IPS-15b (cell line): Measurements from ENCODE around the gene TRIM6.
"Not testable (repeated sequence)": the region's sequence is repeated elsewhere in the genome, so short reads cannot be mapped to it uniquely, and the experiment has no call there.

ENCODE experiments used
- H3K27me3 ChIP-seq: one replicate; pipeline ENCODE4 v1.6.1; 2013; ENCODE audit warnings: low read length; ENCODE audit not compliant: control insufficient read depth, insufficient read depth
- H3K36me3 ChIP-seq: one replicate; pipeline ENCODE4 v1.6.1; 2013; ENCODE audit warnings: low read length; ENCODE audit not compliant: control insufficient read depth, insufficient read depth
- H3K4me1 ChIP-seq: one replicate; pipeline ENCODE4 v1.6.1; 2013; ENCODE audit warnings: mild to moderate bottlenecking, low read length; ENCODE audit not compliant: control insufficient read depth, insufficient read depth
- H3K4me3 ChIP-seq: one replicate; pipeline ENCODE4 v1.5.1; 2013; ENCODE audit warnings: low read depth, low read length
- H3K9ac ChIP-seq: one replicate; pipeline ENCODE4 v1.6.1; 2013; ENCODE audit warnings: low read depth, mild to moderate bottlenecking, low read length
- H3K9me3 ChIP-seq: one replicate; pipeline ENCODE4 v1.6.1; 2013; ENCODE audit warnings: mild to moderate bottlenecking, low read length; ENCODE audit not compliant: control insufficient read depth, insufficient read depth

Gene TRIM6

GRCh38 chr11:5580577-5580976, 15.9 kb upstream of the TRIM6 start, which contains the start of gene OR52B6:
Gene OR52B6, plus strand, starts transcription at chr11:5580877. Its CDS starts 0 bp downstream, at chr11:5580877.
- no peaks in the 10 kb centered on the region for H3K36me3 ChIP-seq
- H3K4me3 ChIP-seq, result no peak within 1 kb of the TSS

GRCh38 chr11:5581014-5581413, 15.4 kb upstream of the TRIM6 start:
- Histone ChIP-seq H3K4me3 (no peak overlapping the region), H3K36me3 (no peaks in the 10 kb centered on the region), H3K9me3 (no peaks in the 10 kb centered on the region), H3K4me1 (no peaks in the 10 kb centered on the region), H3K27me3 (no peaks in the 10 kb centered on the region), H3K9ac (no peak overlapping the region)

More at GRCh38 chr11:5580577-5580976, 15.9 kb upstream of the TRIM6 start, which contains the start of gene OR52B6:
- no peaks in the 10 kb centered on the region for H3K27me3 ChIP-seq
- no peaks in the 10 kb centered on the region for H3K9me3 ChIP-seq
- no peaks in the 10 kb centered on the region for H3K4me1 ChIP-seq
- H3K9ac ChIP-seq, result no peak within 1 kb of the TSS

DNA sequence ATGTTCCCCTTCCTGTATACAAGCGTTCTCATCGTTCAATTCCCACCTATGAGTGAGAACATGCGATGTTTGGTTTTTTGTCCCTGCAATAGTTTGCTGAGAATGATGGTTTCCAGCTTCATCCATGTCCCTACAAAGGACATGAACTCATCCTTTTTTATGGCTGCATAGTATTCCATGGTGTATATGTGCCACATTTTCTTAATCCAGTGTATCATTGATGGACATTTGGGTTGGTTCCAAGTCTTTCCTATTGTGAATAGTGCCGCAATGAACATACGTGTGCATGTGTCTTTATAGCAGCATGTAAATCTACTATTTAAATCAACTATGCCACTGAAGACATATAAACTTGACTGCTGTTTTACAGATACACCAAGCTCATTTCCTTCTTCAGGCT, 12.0 kb upstream of the TRIM6 start:
- not testable (repeated sequence) for H3K9ac ChIP-seq, H3K9me3 ChIP-seq, H3K36me3 ChIP-seq, H3K4me3 ChIP-seq, H3K4me1 ChIP-seq, H3K27me3 ChIP-seq

GRCh38 chr11:5589906-5590305, 6.5 kb upstream of the TRIM6 start:
- not testable (repeated sequence) for H3K4me1 ChIP-seq, H3K27me3 ChIP-seq, H3K9me3 ChIP-seq, H3K36me3 ChIP-seq, H3K4me3 ChIP-seq, H3K9ac ChIP-seq

DNA sequence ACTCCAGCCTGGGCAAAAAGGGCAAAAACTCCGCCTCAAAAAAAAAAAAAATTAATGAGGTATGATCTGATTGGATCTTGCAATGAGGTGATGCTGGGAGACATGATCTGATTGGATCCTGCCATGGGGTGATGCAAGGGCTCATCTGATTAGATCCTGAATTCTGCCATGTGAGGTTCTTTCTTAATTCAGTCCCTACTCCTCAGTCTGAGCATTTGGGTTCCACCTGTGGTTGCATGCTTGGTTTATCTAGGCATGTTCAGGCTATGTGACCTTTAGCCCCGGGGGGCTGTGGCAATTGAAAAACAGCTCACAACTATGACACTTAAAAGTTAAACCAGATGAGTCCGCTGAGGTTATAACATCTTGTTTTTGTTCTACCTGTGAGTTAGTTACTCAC, 4.8 kb upstream of the TRIM6 start:
- no peak overlapping the region for H3K9ac ChIP-seq
- H3K4me1 ChIP-seq, result no peaks in the 10 kb centered on the region
- H3K9me3 ChIP-seq, result no peaks in the 10 kb centered on the region
- H3K36me3 ChIP-seq, result no peaks in the 10 kb centered on the region
- H3K4me3 ChIP-seq, result no peak overlapping the region
- no peaks in the 10 kb centered on the region for H3K27me3 ChIP-seq

- Histone ChIP-seq H3K36me3 (no peaks in the 10 kb centered on the region), H3K4me1 (no peaks in the 10 kb centered on the region), H3K9me3 (no peaks in the 10 kb centered on the region), H3K9ac (no peak overlapping the region), H3K27me3 (no peaks in the 10 kb centered on the region), H3K4me3 (no peak overlapping the region)
Observed at GRCh38 chr11:5592615-5593014, 3.8 kb upstream of the TRIM6 start.

DNA sequence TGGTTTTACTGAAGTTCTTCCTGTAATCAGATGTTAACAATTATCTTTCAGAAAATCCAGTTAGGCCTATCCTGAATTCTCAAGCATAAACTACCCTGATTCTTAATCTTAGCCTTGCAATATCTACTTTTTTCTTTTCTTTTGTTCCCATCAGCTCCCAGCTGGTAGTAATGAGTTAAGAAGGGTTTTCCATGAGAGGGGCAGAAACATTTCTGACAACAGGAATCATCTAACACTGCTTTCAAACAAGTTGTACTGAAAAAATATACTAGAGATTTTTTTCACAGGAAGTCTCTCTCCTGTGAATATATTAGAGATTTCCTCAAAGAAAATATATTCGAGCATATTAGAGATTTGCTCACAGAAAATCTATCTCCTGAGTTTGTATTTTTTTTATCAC, 3.3 kb upstream of the TRIM6 start:
- H3K4me3 ChIP-seq, result no peak overlapping the region
- H3K4me1 ChIP-seq, result peaks cover 2% of the 10 kb centered on the region
- H3K9me3 ChIP-seq, result no peaks in the 10 kb centered on the region
- no peak overlapping the region for H3K9ac ChIP-seq
- H3K27me3 ChIP-seq, result no peaks in the 10 kb centered on the region
- H3K36me3 ChIP-seq, result no peaks in the 10 kb centered on the region

GRCh38 chr11:5597953-5598352, 1.5 kb downstream of the TRIM6 start:
- Histone ChIP-seq H3K4me3 (peak overlapping the region; percentile 86), H3K36me3 (no peaks in the 10 kb centered on the region), H3K27me3 (no peaks in the 10 kb centered on the region), H3K4me1 (peaks cover 8% of the 10 kb centered on the region), H3K9me3 (no peaks in the 10 kb centered on the region), H3K9ac (peak overlapping the region; percentile 29)

GRCh38 chr11:5600374-5600851, 4.0 kb downstream of the TRIM6 start:
- H3K36me3 ChIP-seq, result peaks cover 7% of the 10 kb centered on the region
- H3K9ac ChIP-seq, result no peak overlapping the region
- H3K4me3 ChIP-seq, result no peak overlapping the region
- peaks cover 8% of the 10 kb centered on the region for H3K4me1 ChIP-seq
- H3K27me3 ChIP-seq, result no peaks in the 10 kb centered on the region
- H3K9me3 ChIP-seq, result no peaks in the 10 kb centered on the region

DNA sequence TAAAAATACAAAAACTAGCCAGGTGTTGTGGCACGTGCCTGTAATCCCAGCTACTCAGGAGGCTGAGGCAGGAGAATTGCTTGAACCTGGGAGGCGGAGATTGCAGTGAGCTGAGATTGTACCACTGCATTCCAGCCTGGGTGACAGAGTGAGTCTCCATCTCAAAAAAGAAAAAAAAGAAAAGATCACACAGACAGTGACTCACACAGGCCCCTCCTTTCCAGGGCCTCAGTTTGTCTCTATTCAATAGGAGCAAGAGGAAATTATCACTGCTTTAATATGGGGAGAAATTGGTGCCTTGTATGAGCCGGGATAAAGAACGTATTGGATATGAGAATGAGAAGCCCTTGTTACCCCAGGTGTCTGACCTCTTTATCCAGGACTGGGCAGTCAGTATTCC, 6.4 kb downstream of the TRIM6 start:
- H3K27me3 ChIP-seq, H3K4me1 ChIP-seq, H3K4me3 ChIP-seq, H3K9ac ChIP-seq, H3K9me3 ChIP-seq: not testable (repeated sequence)
- peaks cover 23% of the 10 kb centered on the region for H3K36me3 ChIP-seq

- Histone ChIP-seq H3K4me1 (peaks cover 5% of the 10 kb centered on the region), H3K9ac (no peak overlapping the region), H3K4me3 (no peak overlapping the region), H3K36me3 (peaks cover 28% of the 10 kb centered on the region), H3K27me3 (no peaks in the 10 kb centered on the region), H3K9me3 (no peaks in the 10 kb centered on the region)
Observed at GRCh38 chr11:5603326-5603725, 6.9 kb downstream of the TRIM6 start.

- H3K9ac ChIP-seq, result no peak overlapping the region
- H3K4me1 ChIP-seq, result no peaks in the 10 kb centered on the region
- H3K4me3 ChIP-seq, result no peak overlapping the region
- H3K36me3 ChIP-seq, result peaks cover 29% of the 10 kb centered on the region
- no peaks in the 10 kb centered on the region for H3K27me3 ChIP-seq
- H3K9me3 ChIP-seq, result no peaks in the 10 kb centered on the region
Observed at GRCh38 chr11:5604896-5605295, 8.5 kb downstream of the TRIM6 start.

DNA sequence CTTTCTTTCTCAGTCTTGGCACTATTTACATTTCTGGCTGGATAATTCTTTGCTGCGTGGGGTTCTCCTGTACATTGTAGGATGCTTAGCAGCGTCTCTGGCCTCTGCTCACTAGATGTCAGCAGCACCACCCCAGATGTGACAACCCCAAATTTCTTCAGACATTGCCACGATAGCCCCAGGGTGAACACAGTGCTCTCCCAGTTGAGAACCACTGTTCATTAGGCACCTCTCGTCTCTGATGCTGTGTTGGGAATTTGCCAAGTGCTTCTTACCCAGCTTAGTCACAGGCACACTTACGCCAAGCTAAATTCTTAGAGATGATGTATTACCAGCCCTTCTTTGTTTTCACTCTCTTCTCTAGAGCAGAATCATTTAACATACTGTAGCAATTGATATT, 9.4 kb downstream of the TRIM6 start:
- Histone ChIP-seq H3K4me3 (no peak overlapping the region), H3K9me3 (no peaks in the 10 kb centered on the region), H3K36me3 (peaks cover 29% of the 10 kb centered on the region), H3K27me3 (no peaks in the 10 kb centered on the region), H3K4me1 (no peaks in the 10 kb centered on the region), H3K9ac (no peak overlapping the region)
